VCaP (cell line): ENCODE results near the gene HCRT.

Experiments
- H3K27ac ChIP-seq: fragments of 450-650 bp; 2 replicates; pipeline ENCODE4 v1.5.1; 2017
- TF ChIP-seq, protein P1 (sequence below): fragments of 450-650 bp; conservative IDR thresholded peaks from 2 replicates; pipeline ENCODE4 v1.5.1; 2017; ENCODE audit warnings: mild to moderate bottlenecking, moderate library complexity

Gene HCRT, protein sequence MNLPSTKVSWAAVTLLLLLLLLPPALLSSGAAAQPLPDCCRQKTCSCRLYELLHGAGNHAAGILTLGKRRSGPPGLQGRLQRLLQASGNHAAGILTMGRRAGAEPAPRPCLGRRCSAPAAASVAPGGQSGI

DNA sequence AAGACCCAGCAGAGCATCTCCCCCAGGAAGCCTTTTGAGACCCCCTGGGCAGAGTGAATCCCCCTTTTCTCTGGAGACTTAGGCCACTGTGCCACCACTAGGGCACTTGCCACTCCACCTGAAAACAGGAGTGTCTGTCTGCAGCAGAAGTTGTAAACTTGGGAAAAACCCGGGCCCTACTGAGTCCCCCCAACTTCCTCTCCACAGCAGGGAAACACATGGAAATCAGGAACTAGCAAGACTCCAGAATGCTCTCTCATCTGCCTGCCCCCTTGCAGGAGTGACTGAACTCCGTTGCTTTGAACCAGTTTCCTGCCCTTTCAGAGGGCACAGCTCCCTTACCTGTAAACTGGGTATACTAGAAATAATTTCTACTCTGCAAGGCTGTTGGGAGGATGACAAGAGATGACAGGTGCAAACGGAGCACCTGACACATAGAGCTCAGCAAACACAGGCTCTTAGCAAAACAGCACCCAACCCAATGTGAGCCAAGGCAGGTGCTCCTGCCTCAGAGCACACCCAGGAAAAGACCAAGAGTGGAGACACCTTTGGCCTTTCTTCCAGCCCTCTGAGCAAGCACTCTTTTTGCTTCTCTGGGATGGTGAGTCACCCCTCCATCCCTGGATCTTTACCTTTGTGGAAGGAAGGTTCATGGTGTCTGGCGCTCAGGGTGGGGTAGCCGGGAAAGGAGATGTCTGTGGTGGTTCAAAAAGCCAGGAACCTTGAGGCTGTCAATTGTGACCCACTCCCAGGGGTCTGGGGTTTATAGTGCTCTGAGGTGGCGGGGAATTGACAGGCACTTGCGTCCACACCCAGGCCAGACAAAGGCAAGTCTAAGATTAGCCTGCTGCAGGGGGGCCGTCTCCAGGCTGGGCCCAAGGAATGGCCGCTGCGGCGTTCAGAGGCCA lies at the start of gene HCRT:
HCRT (minus strand) TSS at position 740 of the 908 bp plus-strand sequence; CDS start at position 653, 87 bp downstream.
- H3K27ac ChIP-seq, result peak within 1 kb of the TSS; percentile 20; the same call in 1 of the 2 replicates
- TF ChIP-seq, protein P1, sequence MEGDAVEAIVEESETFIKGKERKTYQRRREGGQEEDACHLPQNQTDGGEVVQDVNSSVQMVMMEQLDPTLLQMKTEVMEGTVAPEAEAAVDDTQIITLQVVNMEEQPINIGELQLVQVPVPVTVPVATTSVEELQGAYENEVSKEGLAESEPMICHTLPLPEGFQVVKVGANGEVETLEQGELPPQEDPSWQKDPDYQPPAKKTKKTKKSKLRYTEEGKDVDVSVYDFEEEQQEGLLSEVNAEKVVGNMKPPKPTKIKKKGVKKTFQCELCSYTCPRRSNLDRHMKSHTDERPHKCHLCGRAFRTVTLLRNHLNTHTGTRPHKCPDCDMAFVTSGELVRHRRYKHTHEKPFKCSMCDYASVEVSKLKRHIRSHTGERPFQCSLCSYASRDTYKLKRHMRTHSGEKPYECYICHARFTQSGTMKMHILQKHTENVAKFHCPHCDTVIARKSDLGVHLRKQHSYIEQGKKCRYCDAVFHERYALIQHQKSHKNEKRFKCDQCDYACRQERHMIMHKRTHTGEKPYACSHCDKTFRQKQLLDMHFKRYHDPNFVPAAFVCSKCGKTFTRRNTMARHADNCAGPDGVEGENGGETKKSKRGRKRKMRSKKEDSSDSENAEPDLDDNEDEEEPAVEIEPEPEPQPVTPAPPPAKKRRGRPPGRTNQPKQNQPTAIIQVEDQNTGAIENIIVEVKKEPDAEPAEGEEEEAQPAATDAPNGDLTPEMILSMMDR, result no peak

DNA sequence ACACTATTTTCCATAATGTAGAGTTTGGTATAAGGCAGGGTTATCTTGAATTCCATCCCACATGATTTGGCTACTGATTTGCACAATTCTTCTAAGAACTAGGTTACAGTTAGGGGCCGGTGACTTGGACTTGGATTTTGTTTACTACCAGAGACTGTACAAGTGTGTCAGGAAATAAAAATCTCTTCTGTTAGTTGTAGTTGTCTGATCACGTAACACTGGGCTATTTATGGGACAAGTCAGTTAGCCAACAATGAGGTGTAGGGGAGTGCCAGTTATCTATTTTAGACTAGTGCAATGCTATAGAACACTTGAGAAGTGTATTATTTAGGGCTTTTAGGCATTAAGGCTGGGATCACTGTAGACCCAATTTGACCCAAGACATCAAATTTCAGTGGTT lies 48.7 kb upstream of the HCRT start:
- TF ChIP-seq, protein P1, result no peak
- no peak overlapping the region for H3K27ac ChIP-seq

DNA sequence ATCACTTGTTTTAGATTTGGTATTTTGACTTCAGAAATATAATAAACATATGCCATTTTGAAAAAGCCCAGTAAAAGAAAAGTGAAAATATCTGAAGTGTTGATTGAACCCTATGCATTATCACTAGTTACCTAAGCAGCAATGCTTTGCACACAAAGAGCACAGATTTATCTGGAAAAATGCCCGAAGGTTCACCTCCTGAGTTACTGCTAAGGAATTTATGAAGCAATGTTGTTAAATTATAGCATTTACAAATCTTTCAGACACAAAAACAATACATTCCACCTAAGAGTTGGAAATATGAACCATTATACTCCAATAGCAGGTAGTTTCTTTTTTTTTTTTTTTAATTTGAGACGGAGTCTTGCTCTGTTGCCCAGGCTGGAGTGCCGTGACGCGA lies 47.9 kb upstream of the HCRT start:
- TF ChIP-seq, protein P1, result no peak
- H3K27ac ChIP-seq, result no peak overlapping the region

DNA sequence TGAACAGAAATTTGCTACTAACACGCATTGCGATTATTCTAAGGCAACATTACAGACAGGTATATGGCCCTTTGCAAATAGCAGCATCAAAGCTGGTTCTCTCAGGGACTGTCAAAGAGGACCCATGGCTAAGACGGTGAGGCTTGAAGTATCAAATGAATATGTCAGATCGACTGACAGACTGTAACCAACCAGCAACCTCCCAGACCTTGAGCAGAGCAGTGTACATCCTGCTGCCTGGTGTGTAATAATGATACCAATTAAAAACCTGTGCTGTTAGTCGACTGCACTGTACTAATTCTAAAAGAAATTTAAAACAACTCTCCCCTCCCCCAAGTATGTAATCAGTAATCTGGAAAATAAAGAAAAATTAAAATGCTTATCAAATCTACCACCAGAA lies 45.0 kb upstream of the HCRT start:
- no peak overlapping the region for H3K27ac ChIP-seq
- TF ChIP-seq, protein P1, result no peak

DNA sequence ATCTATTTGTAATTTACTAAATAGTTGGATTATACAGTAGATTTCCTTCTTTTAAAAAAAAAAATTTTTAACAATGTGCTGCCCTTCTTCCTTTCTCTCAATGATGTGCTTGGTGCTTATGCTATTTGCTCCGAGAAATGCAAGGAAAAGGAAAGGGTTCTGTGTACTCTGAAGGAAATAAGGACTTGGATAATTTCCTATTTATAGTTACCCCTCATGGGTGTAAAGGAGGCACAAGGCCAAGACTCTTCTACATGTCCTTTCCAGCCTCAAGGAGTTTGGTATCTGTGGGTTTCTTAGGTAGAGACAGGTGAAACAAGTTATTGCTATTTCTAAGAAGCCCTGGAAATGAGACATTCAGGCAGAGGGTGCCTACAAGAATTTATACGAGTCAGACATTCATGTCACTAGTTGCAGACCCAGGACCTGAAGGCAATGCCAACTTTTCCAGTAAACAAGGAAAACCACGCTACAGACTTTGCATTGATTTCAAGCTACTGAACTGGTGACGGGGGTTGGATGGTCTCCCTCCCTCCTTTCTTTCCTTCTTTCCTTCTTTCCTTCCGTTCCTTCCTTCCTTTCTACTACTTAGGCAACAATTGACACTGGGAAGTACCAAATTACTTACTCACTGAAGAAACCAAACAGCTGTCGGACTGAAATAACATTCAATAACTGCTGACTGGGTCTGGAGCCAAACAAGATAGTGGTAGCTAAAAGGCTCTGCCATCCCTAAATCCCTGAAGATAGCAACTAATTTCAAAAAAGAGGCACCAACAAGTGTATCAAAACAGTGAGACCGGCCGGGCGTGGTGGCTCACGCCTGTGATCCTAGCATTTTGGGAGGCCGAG lies 42.8 kb upstream of the HCRT start:
- TF ChIP-seq, protein P1, result no peak

DNA sequence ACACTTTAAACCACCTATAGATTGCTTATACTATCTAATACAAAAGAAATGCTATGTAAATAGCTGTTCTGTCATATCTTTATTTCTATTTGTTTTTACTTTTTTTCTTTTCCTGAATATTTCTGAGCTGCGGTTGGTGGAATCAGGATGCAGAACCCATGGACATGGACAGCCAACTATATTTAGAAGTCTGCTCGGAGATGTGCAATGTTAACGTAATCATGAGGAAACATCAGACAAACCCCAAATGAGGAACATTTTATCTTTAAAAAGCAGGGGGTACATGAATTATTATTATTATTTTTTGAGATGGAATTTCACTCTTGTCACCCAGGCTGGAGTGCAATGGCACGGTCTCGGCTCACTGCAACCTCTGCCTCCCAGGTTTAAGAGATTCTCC lies 40.4 kb upstream of the HCRT start:
- TF ChIP-seq, protein P1, result no peak

More for the DNA sequence above, 42.8 kb upstream of the HCRT start:
- H3K27ac ChIP-seq, result no peak overlapping the region

DNA sequence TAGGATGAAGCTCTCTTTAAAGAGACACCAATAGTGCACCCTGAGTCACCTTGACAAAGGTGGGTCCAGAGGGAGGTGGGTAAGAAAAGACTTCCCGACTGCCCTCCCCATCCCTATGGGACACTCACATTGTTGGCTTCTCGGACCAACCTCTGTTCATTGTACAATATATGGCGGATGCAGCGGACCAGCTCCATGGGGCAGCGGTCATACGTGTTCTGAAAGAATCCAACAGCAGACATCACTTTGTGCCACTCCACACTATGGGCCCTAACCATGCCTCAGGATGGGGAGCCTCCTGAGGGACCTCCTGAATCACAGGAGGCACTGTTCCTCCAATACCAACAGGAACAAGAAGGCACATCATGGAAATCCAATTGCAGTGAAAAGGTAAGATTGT lies 39.4 kb upstream of the HCRT start:
- TF ChIP-seq, protein P1, result no peak
- no peak overlapping the region for H3K27ac ChIP-seq

More for the DNA sequence above, 40.4 kb upstream of the HCRT start:
- no peak overlapping the region for H3K27ac ChIP-seq
